ENCODE measurements around the gene ATRAID. TPM values are rescaled to one million over a fixed set of nuclear protein-coding genes. Genes with fewer than 3 reads are reported as not detected.

ATRAID gene
- total and polyA plus RNA-seq, 2 experiments from 2014 or later, result 129 to 154 TPM

DNA sequence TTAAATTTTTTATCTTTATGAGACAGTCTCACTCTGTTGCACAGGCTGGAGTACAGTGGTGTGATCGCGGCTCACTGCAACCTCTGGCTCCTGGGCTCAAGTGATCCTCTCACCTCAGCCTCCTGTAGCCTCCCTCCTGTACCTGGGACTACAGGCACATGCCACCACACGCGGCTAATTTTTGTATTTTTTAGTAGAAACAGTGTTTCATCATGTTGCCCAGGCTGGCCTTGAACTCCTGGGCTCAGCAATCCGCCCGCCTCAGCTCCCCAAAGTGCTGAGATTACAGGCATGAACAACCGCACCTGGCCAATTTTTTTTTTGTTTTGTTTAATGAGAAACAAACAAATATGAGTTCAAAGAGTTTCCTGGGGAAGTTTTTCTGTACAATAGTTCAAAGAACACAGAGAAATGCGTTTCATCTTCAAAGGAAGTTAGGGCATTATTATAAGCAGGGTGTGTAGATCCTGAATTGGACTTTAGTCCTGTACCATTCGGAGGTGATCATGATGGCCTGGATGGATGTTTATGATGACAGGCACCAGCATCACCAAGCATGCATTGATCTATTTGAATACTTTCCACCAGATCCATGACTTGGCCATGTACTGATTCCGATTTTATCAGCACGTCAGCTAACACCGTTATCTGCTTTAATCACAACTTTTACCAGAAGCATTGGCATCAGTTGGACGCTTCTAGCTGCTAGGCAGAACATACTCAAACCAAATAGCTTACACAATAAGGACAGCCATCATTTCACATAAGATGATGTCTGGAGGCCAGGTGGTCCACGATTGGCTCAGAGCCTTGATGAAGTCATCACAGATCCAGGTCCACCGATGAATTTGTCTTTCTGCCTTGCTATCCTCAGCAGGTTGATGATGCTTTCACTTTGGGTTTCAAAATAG lies 34.1 kb upstream of the ATRAID start (continued):
- no peak for TF ChIP-seq ZNF462 (CRISPR knock-in tag; IDR thresholded peaks at IDR 0.05)
- TF ChIP-seq ETS1 (IDR thresholded peaks at IDR 0.05), result no peak
- no peak for TF ChIP-seq ZNF331 (CRISPR knock-in tag; IDR thresholded peaks at IDR 0.05; ENCODE audit: low read depth)
- TF ChIP-seq POLR2AphosphoS5 (IDR thresholded peaks at IDR 0.05; ENCODE audit: low read depth), result no peak

DNA sequence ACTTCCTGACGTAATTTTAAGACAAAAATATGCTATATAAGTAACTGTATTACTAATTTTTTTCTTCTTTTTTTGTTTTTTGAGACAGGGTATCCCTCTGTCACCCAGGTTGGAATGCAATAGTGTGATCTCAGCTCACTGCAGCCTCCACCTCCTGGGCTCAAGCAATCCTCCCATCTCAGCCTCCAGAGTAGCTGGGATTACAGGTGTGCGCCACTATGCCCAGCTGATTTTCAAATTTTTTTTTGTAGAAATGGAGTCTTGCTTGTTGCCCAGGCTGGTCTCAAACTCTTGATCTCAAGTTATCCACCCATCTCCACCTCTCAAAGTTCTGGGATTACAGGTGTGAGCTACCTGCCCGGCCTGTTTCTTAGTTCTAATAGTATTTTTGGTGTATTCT lies 33.4 kb upstream of the ATRAID start:
- Histone ChIP-seq H2AFZ (no peak overlapping the region), H3K27me3 (ENCODE audit: insufficient read depth) (no peaks in the 10 kb centered on the region), H3F3A (replicated peaks; ENCODE audit: low read depth) (no peaks in the 10 kb centered on the region), H3K4me1 (ENCODE audit: insufficient read depth) (no peaks in the 10 kb centered on the region), H3K36me3 (ENCODE audit: insufficient read depth) (no peaks in the 10 kb centered on the region), H3K9me2 (ENCODE audit: insufficient read depth) (no peaks in the 10 kb centered on the region), H3K4me2 (no peak overlapping the region), H3K4me3 (no peak overlapping the region), H4K20me1 (replicated peaks; ENCODE audit: insufficient read depth) (no peaks in the 10 kb centered on the region), H3K79me2 (replicated peaks; ENCODE audit: insufficient read depth) (no peaks in the 10 kb centered on the region), H3K27ac (ENCODE audit: low read depth) (no peak overlapping the region)
- ATAC-seq (no peak), DNase-seq (ENCODE audit: low spot score) (no peak)
- peaks cover 3% of the 10 kb centered on the region; the same call in 1 of the 3 replicates for H3K4me1 Mint-ChIP-seq
- no peaks in the 10 kb centered on the region for H3K36me3 Mint-ChIP-seq (ENCODE audit: low read depth)
- no peak overlapping the region for H3K4me3 Mint-ChIP-seq
- H3K27me3 Mint-ChIP-seq (ENCODE audit: insufficient read depth, low read depth, poor library complexity), result no peaks in the 10 kb centered on the region
- H3K27ac Mint-ChIP-seq, result no peak overlapping the region
- no peaks in the 10 kb centered on the region for H3K9me3 Mint-ChIP-seq
- TF ChIP-seq EZH2phosphoT487 (IDR thresholded peaks at IDR 0.05; ENCODE audit: unreplicated experiment), result no peak
- TF ChIP-seq ZNF331 (CRISPR knock-in tag; IDR thresholded peaks at IDR 0.05; ENCODE audit: low read depth), result no peak
- TF ChIP-seq CTCF (conservative IDR thresholded peaks at IDR 0.05; ENCODE audit: low read depth in 2 of 2), result no peak
- TF ChIP-seq STAT1 (IDR thresholded peaks at IDR 0.05; ENCODE audit: unreplicated experiment), result no peak
- no peak for TF ChIP-seq NANOG (IDR thresholded peaks at IDR 0.05; ENCODE audit: borderline replicate concordance)
- TF ChIP-seq ZNF114 (CRISPR knock-in tag; IDR thresholded peaks at IDR 0.05), result no peak
- no peak for TF ChIP-seq EZH2 (IDR thresholded peaks at IDR 0.05; ENCODE audit: low read depth, unreplicated experiment)
- no peak for TF ChIP-seq CREB1 (CRISPR knock-in tag; IDR thresholded peaks at IDR 0.05; ENCODE audit: low read depth)
- TF ChIP-seq, protein P1, sequence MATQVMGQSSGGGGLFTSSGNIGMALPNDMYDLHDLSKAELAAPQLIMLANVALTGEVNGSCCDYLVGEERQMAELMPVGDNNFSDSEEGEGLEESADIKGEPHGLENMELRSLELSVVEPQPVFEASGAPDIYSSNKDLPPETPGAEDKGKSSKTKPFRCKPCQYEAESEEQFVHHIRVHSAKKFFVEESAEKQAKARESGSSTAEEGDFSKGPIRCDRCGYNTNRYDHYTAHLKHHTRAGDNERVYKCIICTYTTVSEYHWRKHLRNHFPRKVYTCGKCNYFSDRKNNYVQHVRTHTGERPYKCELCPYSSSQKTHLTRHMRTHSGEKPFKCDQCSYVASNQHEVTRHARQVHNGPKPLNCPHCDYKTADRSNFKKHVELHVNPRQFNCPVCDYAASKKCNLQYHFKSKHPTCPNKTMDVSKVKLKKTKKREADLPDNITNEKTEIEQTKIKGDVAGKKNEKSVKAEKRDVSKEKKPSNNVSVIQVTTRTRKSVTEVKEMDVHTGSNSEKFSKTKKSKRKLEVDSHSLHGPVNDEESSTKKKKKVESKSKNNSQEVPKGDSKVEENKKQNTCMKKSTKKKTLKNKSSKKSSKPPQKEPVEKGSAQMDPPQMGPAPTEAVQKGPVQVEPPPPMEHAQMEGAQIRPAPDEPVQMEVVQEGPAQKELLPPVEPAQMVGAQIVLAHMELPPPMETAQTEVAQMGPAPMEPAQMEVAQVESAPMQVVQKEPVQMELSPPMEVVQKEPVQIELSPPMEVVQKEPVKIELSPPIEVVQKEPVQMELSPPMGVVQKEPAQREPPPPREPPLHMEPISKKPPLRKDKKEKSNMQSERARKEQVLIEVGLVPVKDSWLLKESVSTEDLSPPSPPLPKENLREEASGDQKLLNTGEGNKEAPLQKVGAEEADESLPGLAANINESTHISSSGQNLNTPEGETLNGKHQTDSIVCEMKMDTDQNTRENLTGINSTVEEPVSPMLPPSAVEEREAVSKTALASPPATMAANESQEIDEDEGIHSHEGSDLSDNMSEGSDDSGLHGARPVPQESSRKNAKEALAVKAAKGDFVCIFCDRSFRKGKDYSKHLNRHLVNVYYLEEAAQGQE (IDR thresholded peaks at IDR 0.05; ENCODE audit: unreplicated experiment), result no peak

Data from GM23338 (cell line).